ENCODE data around the gene DNAH11. TPM values are rescaled to one million over a fixed set of nuclear protein-coding genes. Genes with fewer than 3 reads are reported as not detected.

DNAH11 gene
- total and polyA plus RNA-seq, 2 of the 13 experiments (the other 11 are each of a cell fraction or from before 2014, with no cell fraction given) = not detected

- H3K9ac ChIP-seq (ENCODE audit: insufficient read depth, low read depth, low read length) = no peak overlapping the region
- ATAC-seq = peak; percentile 41; the same call in 1 of the 3 replicates
- H4K20me1 ChIP-seq (ENCODE audit: insufficient read depth, low read length) = no peaks in the 10 kb centered on the region
- no peak overlapping the region for H3K4me3 ChIP-seq (replicated peaks in 1 of 3; ENCODE audit: insufficient read depth in 1 of 3, low read depth in 2 of 3, low read length in 3 of 3)
- H3K4me2 ChIP-seq (ENCODE audit: low read depth, low read length) = no peak overlapping the region
- ChIA-PET POLR2A (no interaction called here), CTCF (ENCODE audit: low intra/inter-chr PET ratio, low total read pairs) (no interaction called here)
- WGBS (ENCODE audit: low lambda C conversion rate) = 0% methylated on average over 1 of the region's 1 CpG
- BruUV-seq (replicated peaks) = no TSS peak
- in situ Hi-C loops (cut with HindIII; ENCODE audit: extremely low pct_ligation_motif_present, low pct_unique_long_range_greater_than_20kb) = no loop called here
- DNase-seq (ENCODE audit: low spot score) = no peak
- no peak overlapping the region for H2AFZ ChIP-seq (ENCODE audit: low read length)
- TF ChIP-seq CREB3 (CRISPR knock-in tag; IDR thresholded peaks at IDR 0.05) (no peak), FOSL2 (CRISPR knock-in tag; IDR thresholded peaks at IDR 0.05) (peak; percentile 71)
- H3K79me2 ChIP-seq (ENCODE audit: insufficient read depth, low read length) = no peaks in the 10 kb centered on the region
- intact Hi-C loops (cut with micrococcal nuclease; ENCODE audit: unreplicated experiment) = no loop called here
- H3K4me1 ChIP-seq (ENCODE audit: insufficient read depth, low read length) = no peaks in the 10 kb centered on the region
- H3K27me3 ChIP-seq (ENCODE audit: control insufficient read depth in 1 of 2, insufficient read depth in 2 of 2, low read length in 2 of 2) = no peaks in the 10 kb centered on the region
- no peak for FAIRE-seq
- no peak overlapping the region for H3K27ac ChIP-seq (ENCODE audit: extremely low read length, insufficient read depth, low read length)
- no peaks in the 10 kb centered on the region for H3K9me3 ChIP-seq (ENCODE audit: low read length)
- no peaks in the 10 kb centered on the region for H3K36me3 ChIP-seq (replicated peaks in 1 of 2; ENCODE audit: control insufficient read depth in 1 of 2, insufficient read depth in 2 of 2, low read length in 2 of 2)
Measured at GRCh38 chr7:21844742-21845141, 301.9 kb downstream of the DNAH11 start.

GRCh38 chr7:21850531-21851285 is 307.9 kb downstream of the DNAH11 start:
- WGBS (ENCODE audit: low lambda C conversion rate) = 21% methylated on average over 5 of the region's 5 CpGs
- DNase-seq (ENCODE audit: low spot score) (no peak), ATAC-seq (no peak), FAIRE-seq (no peak)
- no peak overlapping the region for H2AFZ ChIP-seq (ENCODE audit: low read length)
- H4K20me1 ChIP-seq (ENCODE audit: insufficient read depth, low read length) = no peaks in the 10 kb centered on the region
- BruUV-seq (replicated peaks) = no TSS peak
- H3K9ac ChIP-seq (ENCODE audit: insufficient read depth, low read depth, low read length) = no peak overlapping the region
- H3K27me3 ChIP-seq (ENCODE audit: control insufficient read depth in 1 of 2, insufficient read depth in 2 of 2, low read length in 2 of 2) = no peaks in the 10 kb centered on the region
- H3K79me2 ChIP-seq (ENCODE audit: insufficient read depth, low read length) = no peaks in the 10 kb centered on the region
- intact Hi-C loops (cut with micrococcal nuclease; ENCODE audit: unreplicated experiment) (no loop called here), in situ Hi-C loops (cut with HindIII; ENCODE audit: extremely low pct_ligation_motif_present, low pct_unique_long_range_greater_than_20kb) (no loop called here)
- ChIA-PET CTCF (ENCODE audit: low intra/inter-chr PET ratio, low total read pairs) (no interaction called here), POLR2A (no interaction called here)
- no peak overlapping the region for H3K4me2 ChIP-seq (ENCODE audit: low read depth, low read length)
- TF ChIP-seq ATF7 (IDR thresholded peaks at IDR 0.05) (peak; percentile 26; the same call in 1 of the 2 replicates), ATF7 (CRISPR knock-in tag; IDR thresholded peaks at IDR 0.05) (no peak), MTA3 (CRISPR knock-in tag; IDR thresholded peaks at IDR 0.05) (no peak)
- H3K9me3 ChIP-seq (ENCODE audit: low read length) = no peaks in the 10 kb centered on the region
- H3K27ac ChIP-seq (ENCODE audit: extremely low read length, insufficient read depth, low read length) = no peak overlapping the region
- no peaks in the 10 kb centered on the region for H3K4me1 ChIP-seq (ENCODE audit: insufficient read depth, low read length)
- no peak overlapping the region for H3K4me3 ChIP-seq (replicated peaks in 1 of 3; ENCODE audit: insufficient read depth in 1 of 3, low read depth in 2 of 3, low read length in 3 of 3)
- no peaks in the 10 kb centered on the region for H3K36me3 ChIP-seq (replicated peaks in 1 of 2; ENCODE audit: control insufficient read depth in 1 of 2, insufficient read depth in 2 of 2, low read length in 2 of 2)

Measured in HepG2 (cell line).